Parathyroid adenoma (tissue), 2 donors: ENCODE results near the gene RHO.

Experiments used
- H2AFZ ChIP-seq: fragments of 300-600 bp; sonication (generic); one replicate; pipeline ENCODE4 v1.7.0; 2017; ENCODE audit warnings: antibody characterized with exemption, mild to moderate bottlenecking
- H3K27ac ChIP-seq: fragments of 300-600 bp; sonication (generic); one replicate; pipeline ENCODE4 v1.7.0; 2017
- H3K27me3 ChIP-seq: fragments of 300-600 bp; sonication (generic); one replicate; pipeline ENCODE4 v1.7.0; 2017; ENCODE audit warnings: low read length; ENCODE audit not compliant: control insufficient read depth, insufficient read depth
- H3K36me3 ChIP-seq: fragments of 300-600 bp; sonication (generic); one replicate; pipeline ENCODE4 v1.7.0; 2017; ENCODE audit warnings: low read length; ENCODE audit not compliant: control insufficient read depth, insufficient read depth
- H3K4me1 ChIP-seq: fragments of 300-600 bp; sonication (generic); one replicate; pipeline ENCODE4 v1.7.0; 2017; ENCODE audit warnings: control low read depth
- H3K4me2 ChIP-seq: fragments of 300-600 bp; sonication (generic); one replicate; pipeline ENCODE4 v1.7.0; 2017; ENCODE audit warnings: low read length
- H3K4me3 ChIP-seq: fragments of 300-600 bp; sonication (generic); one replicate; pipeline ENCODE4 v1.7.0; 2017; ENCODE audit warnings: low read depth, low read length
- H3K79me2 ChIP-seq: fragments of 300-600 bp; sonication (generic); one replicate; pipeline ENCODE4 v1.7.0; 2017; ENCODE audit warnings: control low read depth
- H3K9ac ChIP-seq: fragments of 300-600 bp; sonication (generic); one replicate; pipeline ENCODE4 v1.7.0; 2017; ENCODE audit warnings: mild to moderate bottlenecking
- H3K9me3 ChIP-seq: fragments of 300-600 bp; sonication (generic); one replicate; pipeline ENCODE4 v1.7.0; 2017; ENCODE audit warnings: low read length; ENCODE audit not compliant: control insufficient read depth
- CTCF ChIP-seq: fragments of 300-600 bp; sonication (generic); IDR thresholded peaks from one replicate; pipeline ENCODE4 v1.7.0; 2017; ENCODE audit warnings: antibody characterized with exemption, mild to moderate bottlenecking
- donor health status: primary hyperparathyroidism.

Gene RHO

GRCh38 chr3:129583289-129583688 is 54.9 kb downstream of the RHO start:
- no peak for TF ChIP-seq CTCF
- H3K9ac ChIP-seq = no peak overlapping the region
- no peaks in the 10 kb centered on the region for H3K4me1 ChIP-seq
- H3K27ac ChIP-seq = no peak overlapping the region
- no peak overlapping the region for H2AFZ ChIP-seq
- H3K79me2 ChIP-seq = peaks cover 2% of the 10 kb centered on the region
- no peaks in the 10 kb centered on the region for H3K36me3 ChIP-seq
- H3K4me3 ChIP-seq = no peak overlapping the region
- no peaks in the 10 kb centered on the region for H3K9me3 ChIP-seq
- H3K27me3 ChIP-seq = no peaks in the 10 kb centered on the region
- no peak overlapping the region for H3K4me2 ChIP-seq

GRCh38 chr3:129584631-129585030 is 56.2 kb downstream of the RHO start:
- H3K79me2 ChIP-seq = peaks cover 2% of the 10 kb centered on the region
- no peak for TF ChIP-seq CTCF

More at GRCh38 chr3:129584631-129585030, 56.2 kb downstream of the RHO start:
- no peak overlapping the region for H3K27ac ChIP-seq
- no peak overlapping the region for H3K9ac ChIP-seq
- no peak overlapping the region for H3K4me3 ChIP-seq
- H3K27me3 ChIP-seq = no peaks in the 10 kb centered on the region
- H3K9me3 ChIP-seq = no peaks in the 10 kb centered on the region
- H3K4me1 ChIP-seq = no peaks in the 10 kb centered on the region
- no peak overlapping the region for H3K4me2 ChIP-seq
- H3K36me3 ChIP-seq = no peaks in the 10 kb centered on the region
- no peak overlapping the region for H2AFZ ChIP-seq
